AG10803 (cell line): ENCODE results near the gene PKNOX1.

Source experiments
- DNase-seq: peaks from one replicate; pipeline ENCODE4 v3.0.0; 2010; ENCODE audit warnings: low read depth
- H3K4me3 ChIP-seq: 2 replicates; pipeline ENCODE4 v1.5.1; 2011; ENCODE audit warnings: mild to moderate bottlenecking, low read length, control low read depth
- CTCF ChIP-seq: conservative IDR thresholded peaks from 2 replicates; pipeline ENCODE4 v1.5.1; 2011; ENCODE audit warnings: mild to moderate bottlenecking, low read length, control low read depth, inconsistent platforms

Gene PKNOX1

GRCh38 chr21:43018519-43018918 lies 44.2 kb downstream of the PKNOX1 start:
- TF ChIP-seq CTCF = no peak
- no peak overlapping the region for H3K4me3 ChIP-seq
- DNase-seq = no peak

GRCh38 chr21:43020177-43020576 lies 45.8 kb downstream of the PKNOX1 start:
- no peak overlapping the region for H3K4me3 ChIP-seq
- DNase-seq = no peak
- no peak for TF ChIP-seq CTCF

- TF ChIP-seq CTCF = no peak
- DNase-seq = no peak
- no peak overlapping the region for H3K4me3 ChIP-seq
Observed at GRCh38 chr21:43020771-43021170, 46.4 kb downstream of the PKNOX1 start.

GRCh38 chr21:43021191-43021590 lies 46.8 kb downstream of the PKNOX1 start:
- DNase-seq = peak; percentile 63
- H3K4me3 ChIP-seq = no peak overlapping the region
- TF ChIP-seq CTCF = no peak

GRCh38 chr21:43021756-43022600 lies 47.6 kb downstream of the PKNOX1 start:
- TF ChIP-seq CTCF = no peak
- no peak for DNase-seq
- no peak overlapping the region for H3K4me3 ChIP-seq

GRCh38 chr21:43023175-43023574 lies 48.8 kb downstream of the PKNOX1 start:
- no peak for TF ChIP-seq CTCF
- no peak overlapping the region for H3K4me3 ChIP-seq
- no peak for DNase-seq

- TF ChIP-seq CTCF = no peak
- no peak for DNase-seq
- H3K4me3 ChIP-seq = no peak overlapping the region
Observed at GRCh38 chr21:43024439-43025136, 50.2 kb downstream of the PKNOX1 start.
